GM18505 (cell line): ENCODE results near the gene PCDHGC5.

ENCODE experiments used
- ATAC-seq: cut with Tn5 transposase; IDR thresholded peaks from one replicate; pipeline ENCODE4 v1.9.1; 2021; ENCODE audit not compliant: unreplicated experiment
- POLR2A ChIP-seq: IDR thresholded peaks from 4 replicates; pipeline ENCODE4 v1.6.1; 2011; ENCODE audit warnings: borderline replicate concordance; ENCODE audit not compliant: insufficient read depth, insufficient read length; ENCODE audit errors: extremely low read depth

Gene PCDHGC5

GRCh38 chr5:141494761-141495452, 6.0 kb downstream of the PCDHGC5 start:
- no peak for TF ChIP-seq POLR2A
- no peak for ATAC-seq

DNA sequence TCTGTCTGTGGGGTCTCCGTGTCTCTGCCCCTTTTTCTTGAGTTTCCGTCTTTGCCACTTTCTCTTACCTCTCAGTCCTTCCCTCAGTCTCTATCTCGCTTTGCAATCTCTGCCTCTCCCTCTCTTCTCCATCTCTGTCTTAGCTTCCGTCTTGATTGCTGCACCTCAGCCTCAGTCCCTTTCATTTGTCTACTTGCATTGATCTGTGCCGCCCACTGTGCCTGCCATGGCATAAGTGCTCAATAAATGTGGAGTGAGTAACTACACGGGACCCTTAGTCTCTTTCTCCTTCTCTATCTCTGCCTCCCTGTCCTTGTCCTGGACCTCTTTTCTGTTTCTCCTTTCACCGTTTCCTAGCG, 6.6 kb downstream of the PCDHGC5 start:
- no peak for ATAC-seq
- TF ChIP-seq POLR2A: no peak

DNA sequence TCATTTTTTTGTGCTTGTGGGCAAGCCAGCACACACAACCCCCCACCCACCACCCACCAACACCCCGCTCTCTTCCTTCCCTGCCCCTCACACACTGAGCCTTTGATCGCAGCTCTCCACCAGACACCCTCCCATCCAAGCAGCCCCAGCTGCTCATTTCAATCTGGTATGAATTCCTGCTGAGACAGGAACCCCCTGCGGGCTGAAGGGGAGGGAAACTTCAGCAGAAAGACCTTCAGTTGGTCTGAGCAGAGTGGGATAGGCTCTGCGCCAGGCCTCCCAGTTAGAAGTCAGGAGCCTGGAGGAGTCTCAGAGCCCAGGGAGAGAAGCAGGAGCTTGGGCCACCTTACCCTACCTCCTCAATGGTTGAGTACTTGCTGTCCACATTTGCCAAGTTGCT, 7.2 kb downstream of the PCDHGC5 start:
- ATAC-seq: no peak
- TF ChIP-seq POLR2A: no peak

GRCh38 chr5:141501761-141502160, 12.9 kb downstream of the PCDHGC5 start:
- TF ChIP-seq POLR2A: no peak
- no peak for ATAC-seq

DNA sequence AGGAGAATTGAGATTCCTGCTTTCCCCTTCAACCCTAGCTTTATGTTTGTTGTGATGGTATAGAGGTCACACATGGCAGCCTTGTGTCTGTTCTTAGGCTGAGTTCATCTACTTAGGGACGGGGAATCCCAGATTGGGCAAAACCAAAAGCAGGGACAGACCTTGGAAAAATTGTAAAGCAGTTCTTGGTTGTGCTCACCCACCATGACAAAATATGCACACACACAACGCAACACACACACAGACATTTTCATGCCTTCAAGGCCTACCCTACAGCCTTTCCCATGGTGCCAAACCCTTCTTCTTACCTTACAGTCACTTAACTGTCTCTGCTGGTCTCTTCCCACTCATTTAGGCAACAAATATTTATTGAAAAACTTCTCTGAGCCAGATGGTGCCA, 14.8 kb downstream of the PCDHGC5 start:
- ATAC-seq: no peak
- no peak for TF ChIP-seq POLR2A

- no peak for ATAC-seq
- TF ChIP-seq POLR2A: no peak
Measured at GRCh38 chr5:141504216-141504615, 15.3 kb downstream of the PCDHGC5 start.

GRCh38 chr5:141506381-141507155, 17.7 kb downstream of the PCDHGC5 start:
- TF ChIP-seq POLR2A: no peak
- ATAC-seq: no peak

DNA sequence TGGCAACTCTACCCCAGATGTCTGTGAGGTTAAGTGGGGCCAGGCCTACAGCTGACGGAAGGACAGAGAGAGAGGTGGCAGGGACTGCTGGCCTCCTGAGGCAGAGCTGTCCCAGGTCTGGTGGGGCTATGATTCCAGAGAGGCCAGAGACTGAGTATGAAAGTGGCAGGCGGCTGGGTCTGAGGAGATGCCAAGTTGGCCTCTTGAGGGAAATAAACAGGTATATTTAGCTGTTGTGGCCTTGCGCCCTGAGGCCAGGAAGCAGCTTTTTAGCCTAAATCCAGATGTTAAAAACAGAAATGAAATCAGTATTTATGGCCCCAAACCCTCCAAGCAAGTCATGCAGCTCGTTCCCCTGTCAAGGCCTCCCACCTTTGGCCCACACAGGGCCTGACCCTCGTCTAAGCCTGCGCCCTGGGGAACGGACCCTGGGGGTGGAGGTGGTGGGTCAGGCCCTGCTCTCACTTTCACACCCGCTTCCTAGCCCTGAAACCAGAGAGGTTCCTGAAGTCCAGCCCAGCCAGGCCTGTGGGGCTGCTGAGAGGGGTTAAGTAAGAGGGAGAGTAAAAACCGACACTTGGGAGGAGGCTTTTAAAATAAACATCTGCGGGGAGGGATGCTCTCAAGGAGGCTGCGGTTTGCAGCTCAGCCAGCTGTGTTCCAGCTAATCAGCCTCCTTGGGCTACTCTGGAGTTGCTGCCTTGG, 18.7 kb downstream of the PCDHGC5 start:
- peak; percentile 43 for ATAC-seq
- peak; percentile 45 for TF ChIP-seq POLR2A

DNA sequence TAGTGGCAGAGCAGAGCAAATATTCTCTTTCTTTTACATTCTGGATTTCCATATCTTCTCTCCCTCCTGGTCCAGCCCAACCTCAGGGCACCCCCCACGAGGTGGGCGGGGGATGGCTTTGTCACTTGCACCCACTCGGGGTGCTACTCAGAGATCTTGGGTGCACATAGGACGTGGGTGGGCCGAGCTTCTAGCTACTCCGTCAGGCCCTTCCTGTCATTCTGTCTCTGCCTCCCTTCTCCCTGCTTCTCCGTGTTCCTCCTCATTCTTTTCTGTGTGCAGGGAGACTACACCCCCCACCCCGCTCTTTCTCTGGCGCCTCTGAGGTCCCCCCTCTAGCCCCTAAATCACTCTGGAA, 19.5 kb downstream of the PCDHGC5 start:
- TF ChIP-seq POLR2A: no peak
- no peak for ATAC-seq

- ATAC-seq: no peak
- TF ChIP-seq POLR2A: peak; percentile 57
Measured at GRCh38 chr5:141508798-141509611, 20.1 kb downstream of the PCDHGC5 start.

DNA sequence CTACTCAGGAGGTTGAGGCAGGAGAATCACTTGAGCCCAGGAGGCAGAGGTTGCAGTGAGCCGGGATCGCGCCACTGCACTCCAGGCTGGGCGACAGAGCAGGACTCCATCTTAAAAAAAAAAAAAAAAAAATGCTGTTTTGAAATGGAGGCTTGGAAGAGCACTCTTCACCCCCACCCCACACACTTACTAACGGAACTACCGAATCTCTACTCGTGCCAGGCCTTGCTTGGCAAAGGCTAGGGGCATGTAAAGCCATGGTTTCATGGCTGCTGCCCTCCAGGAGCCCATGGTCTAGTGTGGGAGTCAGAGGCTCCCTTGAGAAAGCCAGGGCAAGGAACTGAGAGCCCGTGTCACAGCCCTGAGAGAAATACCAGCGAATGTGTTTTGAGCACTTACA, 21.3 kb downstream of the PCDHGC5 start:
- no peak for TF ChIP-seq POLR2A
- ATAC-seq: no peak

GRCh38 chr5:141510850-141511601, 22.1 kb downstream of the PCDHGC5 start:
- peak; percentile 87 for TF ChIP-seq POLR2A
- ATAC-seq: peak; percentile 26
